ENCODE data around the gene ADCY9. TPM values are rescaled to one million over a fixed set of nuclear protein-coding genes. Genes with fewer than 3 reads are reported as not detected.

The ADCY9 gene
- total and polyA plus RNA-seq, 12 donors, result 2.3 to 37.6 (median 17.8) TPM

DNA sequence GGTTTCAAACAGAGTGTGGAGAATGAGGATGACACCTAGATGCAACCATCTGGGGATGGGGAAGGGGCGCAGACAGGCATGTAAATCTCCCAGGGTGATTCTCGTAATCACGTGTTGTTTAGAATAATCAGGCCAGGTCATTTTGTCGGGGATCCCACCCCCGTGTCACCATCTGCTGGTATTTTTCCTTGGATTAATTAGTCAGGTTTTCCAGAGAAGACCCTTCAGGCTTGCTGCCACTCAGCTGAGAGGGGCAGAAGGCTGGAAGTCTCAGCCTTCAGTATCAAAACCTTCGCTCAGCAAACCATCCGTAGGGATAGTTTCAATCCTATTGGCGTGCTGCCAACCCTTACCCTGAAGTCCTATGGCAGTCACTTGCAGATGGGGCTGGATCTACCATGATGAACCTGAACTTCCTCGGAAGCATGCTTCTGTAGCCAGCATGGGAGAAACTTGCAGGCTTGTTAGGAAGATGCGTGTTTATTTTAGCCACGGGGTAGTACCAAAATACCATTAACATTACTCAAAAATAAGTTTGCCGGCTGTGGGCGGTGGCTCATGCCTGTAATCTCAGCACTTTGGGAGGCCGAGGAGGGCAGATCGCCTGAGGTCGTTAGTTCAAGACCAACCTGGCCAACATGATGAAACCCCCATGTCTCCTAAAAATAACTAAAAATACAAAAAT, 7.5 kb upstream of the ADCY9 start:
- Histone ChIP-seq H3K27ac (no peak overlapping the region), H3K4me3 (no peak overlapping the region), H3K4me1 (replicated peaks in 1 of 2) (no peaks in the 10 kb centered on the region), H3K9me3 (replicated peaks in 1 of 3) (no peaks in the 10 kb centered on the region), H3K27me3 (no peaks in the 10 kb centered on the region), H3K36me3 (replicated peaks in 1 of 2) (no peaks in the 10 kb centered on the region)
- DNase-seq, result no peak
- TF ChIP-seq, protein P1, sequence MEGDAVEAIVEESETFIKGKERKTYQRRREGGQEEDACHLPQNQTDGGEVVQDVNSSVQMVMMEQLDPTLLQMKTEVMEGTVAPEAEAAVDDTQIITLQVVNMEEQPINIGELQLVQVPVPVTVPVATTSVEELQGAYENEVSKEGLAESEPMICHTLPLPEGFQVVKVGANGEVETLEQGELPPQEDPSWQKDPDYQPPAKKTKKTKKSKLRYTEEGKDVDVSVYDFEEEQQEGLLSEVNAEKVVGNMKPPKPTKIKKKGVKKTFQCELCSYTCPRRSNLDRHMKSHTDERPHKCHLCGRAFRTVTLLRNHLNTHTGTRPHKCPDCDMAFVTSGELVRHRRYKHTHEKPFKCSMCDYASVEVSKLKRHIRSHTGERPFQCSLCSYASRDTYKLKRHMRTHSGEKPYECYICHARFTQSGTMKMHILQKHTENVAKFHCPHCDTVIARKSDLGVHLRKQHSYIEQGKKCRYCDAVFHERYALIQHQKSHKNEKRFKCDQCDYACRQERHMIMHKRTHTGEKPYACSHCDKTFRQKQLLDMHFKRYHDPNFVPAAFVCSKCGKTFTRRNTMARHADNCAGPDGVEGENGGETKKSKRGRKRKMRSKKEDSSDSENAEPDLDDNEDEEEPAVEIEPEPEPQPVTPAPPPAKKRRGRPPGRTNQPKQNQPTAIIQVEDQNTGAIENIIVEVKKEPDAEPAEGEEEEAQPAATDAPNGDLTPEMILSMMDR (IDR thresholded peaks at IDR 0.05), result no peak
- no peak for TF ChIP-seq POLR2A (IDR thresholded peaks at IDR 0.05)
- 66 to 67% (median 66%) methylated on average over 16 of the region's 16 CpGs for WGBS, 4 donors
- intact Hi-C loops (cut with DNase I), result no loop called here

DNA sequence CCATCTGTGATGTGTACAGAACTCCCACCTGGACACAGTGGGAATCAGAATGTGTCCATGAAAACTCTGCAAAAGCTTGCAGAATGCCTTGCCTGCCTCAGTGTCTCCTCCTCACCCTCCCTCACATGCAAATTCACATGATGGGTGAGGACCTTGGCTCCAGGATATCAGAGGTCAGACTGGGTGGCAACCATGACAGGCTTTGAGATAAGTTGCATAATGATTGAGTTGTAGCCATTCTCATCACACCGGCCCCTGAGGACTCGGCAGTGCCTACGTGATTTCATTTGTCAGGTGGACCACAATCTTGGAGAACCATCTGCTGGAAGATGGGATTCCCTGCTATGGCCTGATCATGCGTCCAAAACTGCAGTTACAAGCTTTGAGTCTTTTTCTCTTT, 3.9 kb upstream of the ADCY9 start:
- no peaks in the 10 kb centered on the region for H3K27me3 ChIP-seq
- no peak overlapping the region for H3K4me3 ChIP-seq
- H3K36me3 ChIP-seq (replicated peaks in 1 of 2), result no peaks in the 10 kb centered on the region
- no peak for DNase-seq
- intact Hi-C loops (cut with DNase I), result no loop called here
- no peak for TF ChIP-seq POLR2A (IDR thresholded peaks at IDR 0.05)
- H3K9me3 ChIP-seq (replicated peaks in 1 of 3), result no peaks in the 10 kb centered on the region
- H3K4me1 ChIP-seq (replicated peaks in 1 of 2), result peaks cover 7 to 10% of the 10 kb centered on the region in 2 donors
- WGBS, 4 donors, result 70 to 89% (median 76%) methylated on average over 4 of the region's 4 CpGs
- no peak overlapping the region for H3K27ac ChIP-seq

DNA sequence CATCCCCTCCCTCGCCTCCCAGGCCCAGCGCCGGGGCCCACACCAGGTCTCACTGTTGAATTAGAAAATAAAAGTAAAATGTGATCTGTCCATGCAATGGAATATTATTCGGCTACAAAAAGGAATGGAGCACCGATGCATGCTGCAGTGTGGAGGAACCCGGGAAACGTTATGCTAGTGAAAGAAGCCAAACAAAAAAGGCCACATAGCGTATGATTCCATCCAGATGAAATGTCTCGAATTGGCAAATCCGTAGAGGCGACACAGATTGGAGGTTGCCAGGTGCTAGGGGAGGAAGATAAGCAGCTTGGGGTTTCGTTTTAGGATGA, 972 bp upstream of the ADCY9 start:
- Histone ChIP-seq H3K9me3 (replicated peaks in 1 of 3) (no peaks in the 10 kb centered on the region), H3K27ac (no peak overlapping the region), H3K36me3 (replicated peaks in 1 of 2) (no peaks in the 10 kb centered on the region), H3K27me3 (no peaks in the 10 kb centered on the region), H3K4me1 (replicated peaks in 1 of 2) (peaks cover 7 to 39% of the 10 kb centered on the region in 2 donors), H3K4me3 (peak overlapping the region in 1 of 4 donors; percentile 83)
- WGBS, 4 donors, result 86 to 94% (median 93%) methylated on average over 12 of the region's 12 CpGs
- TF ChIP-seq, protein P1 (IDR thresholded peaks at IDR 0.05), result no peak
- TF ChIP-seq POLR2A (IDR thresholded peaks at IDR 0.05), result no peak
- intact Hi-C loops (cut with DNase I), result loop anchor here in 1 of 2 donors (5.0 to 10.0 kb wide), 3 partner anchors 62 to 135 kb away; partner anchors contain the start of gene SRL
- no peak for DNase-seq

DNA sequence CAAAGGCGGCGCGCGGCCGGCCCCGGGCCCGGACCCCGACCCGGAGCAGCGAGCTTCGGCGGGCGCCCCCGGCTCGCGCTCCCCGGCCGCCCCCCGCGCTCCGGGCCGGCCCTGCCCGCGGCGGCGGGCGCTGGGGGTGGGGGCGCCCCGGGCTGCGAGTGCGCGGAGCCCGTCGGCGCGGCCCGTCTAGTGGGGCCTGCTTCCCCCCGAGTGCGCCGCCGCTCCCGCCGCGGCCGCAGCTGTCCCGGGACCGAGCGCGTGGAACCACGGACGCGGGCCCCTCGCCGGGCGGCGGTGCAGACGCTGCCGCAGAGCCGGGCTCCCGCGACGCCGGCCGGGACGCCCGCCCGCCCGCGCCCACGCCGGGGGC, 308 bp downstream of the ADCY9 start:
- no peak for DNase-seq
- Histone ChIP-seq H3K4me3 (peak overlapping the region in 1 of 4 donors; percentile 83), H3K27ac (peak overlapping the region in 1 of 5 donors; percentile 89), H3K27me3 (no peaks in the 10 kb centered on the region), H3K9me3 (replicated peaks in 1 of 3) (no peaks in the 10 kb centered on the region), H3K4me1 (replicated peaks in 1 of 2) (peaks cover 7 to 49% of the 10 kb centered on the region in 2 donors), H3K36me3 (replicated peaks in 1 of 2) (no peaks in the 10 kb centered on the region)
- WGBS, 4 donors, result 0 to 1% (median 0%) methylated on average over 2 to 69 of the region's 71 CpGs; no CpG with 5 or more reads in 1 of the 4 donors
- TF ChIP-seq, protein P1 (IDR thresholded peaks at IDR 0.05), result no peak
- TF ChIP-seq POLR2A (IDR thresholded peaks at IDR 0.05), result peak in 1 of 2 donors; percentile 31
- intact Hi-C loops (cut with DNase I), result loop anchor here in 1 of 2 donors (5.0 to 10.0 kb wide), 3 partner anchors 61 to 134 kb away; partner anchors contain the start of gene SRL
